ENCODE measurements around the gene PGGHG. TPM values are rescaled to one million over a fixed set of nuclear protein-coding genes. Genes with fewer than 3 reads are reported as not detected.
"Not testable (repeated sequence)": the region's sequence is repeated elsewhere in the genome, so short reads cannot be mapped to it uniquely, and the experiment has no call there.

Gene PGGHG
- total RNA-seq, 5 donors from 2014 or later (not counting 1 experiment from before 2014, with no cell fraction given), result 252 to 818 (median 459) TPM

DNA sequence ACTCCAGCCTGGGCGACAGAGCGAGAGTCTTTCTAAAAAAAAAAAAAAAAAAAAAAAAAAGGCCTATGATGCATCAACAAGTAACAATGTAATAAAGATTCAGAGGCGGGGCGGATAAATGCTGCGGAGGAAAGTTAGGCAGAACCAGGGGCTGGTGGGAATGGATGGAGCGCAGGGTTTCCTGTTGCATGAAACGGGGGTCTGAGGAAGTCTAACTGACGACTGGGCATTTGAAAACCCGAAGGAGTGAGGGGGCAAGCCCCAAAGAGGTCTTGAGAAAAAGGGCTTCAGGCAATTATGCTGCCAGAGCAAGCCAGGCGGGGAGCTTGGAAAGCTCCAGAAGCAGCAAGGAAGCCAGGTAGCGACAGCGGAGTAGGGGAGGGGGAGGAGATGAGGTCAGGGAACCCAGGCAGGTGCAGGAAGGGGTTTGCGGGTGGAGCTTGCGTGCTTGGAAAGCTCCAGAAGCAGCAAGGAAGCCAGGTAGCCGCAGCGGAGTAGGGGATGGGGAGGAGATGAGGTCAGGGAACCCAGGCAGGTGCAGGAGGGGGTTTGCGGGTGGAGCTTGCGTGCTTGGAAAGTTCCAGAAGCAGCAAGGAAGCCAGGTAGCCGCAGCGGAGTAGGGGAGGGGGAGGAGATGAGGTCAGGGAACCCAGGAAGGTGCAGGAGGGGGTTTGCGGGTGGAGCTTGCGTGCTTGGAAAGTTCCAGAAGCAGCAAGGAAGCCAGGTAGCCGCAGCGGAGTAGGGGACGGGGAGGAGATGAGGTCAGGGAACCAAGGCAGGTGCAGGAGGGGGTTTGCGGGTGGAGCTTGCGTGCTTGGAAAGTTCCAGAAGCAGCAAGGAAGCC lies 1.7 kb upstream of the PGGHG start:
- peaks cover 18 to 70% of the 10 kb centered on the region in 2 experiments for H3K4me1 ChIP-seq (ENCODE audit: control insufficient read depth in 1 of 2, extremely low read depth in 1 of 2, insufficient read depth in 2 of 2, low read length in 2 of 2)
- DNase-seq (peak in 34 of 35 experiments; percentile 32 to 91 (median 67)), ATAC-seq (replicated peaks in 1 of 4) (peak; percentile 1 to 19 (median 1))
- peak overlapping the region; percentile 96 to 97 for H3K27ac Mint-ChIP-seq
- H3K4me1 Mint-ChIP-seq, result peaks cover 43 to 66% (median 48%) of the 10 kb centered on the region in 3 donors
- ChIA-PET POLR2A (interaction anchor here (0.7 to 1.1 kb wide), 2 partner anchors 18 to 1094 kb away, joined by 3 to 4 read pairs; no protein-coding TSS in a partner anchor), CTCF (interaction anchor here in 1 of 2 donors (0.7 to 3.9 kb wide), 3 partner anchors 25 to 276 kb away, joined by 3 to 17 read pairs (median 4); no protein-coding TSS in a partner anchor)
- not testable (repeated sequence) for H3K9me3 Mint-ChIP-seq; H3K9me3 ChIP-seq; H3K36me3 ChIP-seq (ENCODE audit: control insufficient read depth in 2 of 2, extremely low read depth in 1 of 2, insufficient read depth in 1 of 2, low read length in 1 of 2); H3K36me3 Mint-ChIP-seq; H3K27me3 Mint-ChIP-seq
- peak overlapping the region; percentile 84 for H3K27ac ChIP-seq (ENCODE audit: low read length)
- peaks cover 0 to 46% of the 10 kb centered on the region in 2 experiments for H3K27me3 ChIP-seq (replicated peaks in 1 of 2; ENCODE audit: control insufficient read depth in 2 of 2, extremely low read depth in 1 of 2, insufficient read depth in 2 of 2, low read length in 1 of 2)
- peak overlapping the region; percentile 77 to 97 for H3K4me3 ChIP-seq (ENCODE audit: control insufficient read depth in 1 of 2, extremely low read depth in 1 of 2, low read length in 1 of 2)
- WGBS (ENCODE audit: insufficient coverage), result 19% methylated on average over 15 of the region's 27 CpGs
- H3K4me3 Mint-ChIP-seq, result peak overlapping the region; percentile 92 to 99 (median 99)

DNA sequence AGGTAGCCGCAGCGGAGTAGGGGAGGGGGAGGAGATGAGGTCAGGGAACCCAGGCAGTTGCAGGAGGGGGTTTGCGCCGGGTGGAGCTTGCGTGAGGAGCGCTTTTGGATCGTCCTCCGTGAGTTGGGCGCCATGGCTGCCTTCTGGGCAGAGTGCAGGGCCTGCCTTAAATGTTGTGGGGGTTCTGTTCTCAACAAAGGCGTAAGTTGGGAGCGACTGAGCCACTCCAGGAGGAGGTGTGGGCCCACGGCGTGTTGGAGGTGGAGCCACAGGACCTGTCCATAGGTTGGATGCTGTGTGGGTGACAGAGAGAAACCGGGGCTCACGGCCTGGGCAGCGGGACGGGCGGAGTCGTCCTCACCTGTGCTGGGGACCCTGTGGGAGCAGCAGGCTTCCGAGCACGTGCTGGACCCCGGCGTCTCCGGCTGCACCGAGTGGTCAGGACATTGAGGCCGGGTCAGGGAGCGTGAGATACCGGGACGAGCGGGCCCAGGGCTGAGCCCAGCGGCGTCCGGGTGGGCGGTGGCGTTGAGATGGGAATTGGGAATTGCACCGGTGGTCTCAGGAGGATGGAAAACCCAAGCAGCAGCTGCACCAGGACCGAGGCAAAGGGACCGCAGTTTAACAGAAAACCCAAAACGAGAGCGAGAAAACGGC lies 977 bp upstream of the PGGHG start:
- Histone ChIP-seq H3K27me3 (replicated peaks in 1 of 2; ENCODE audit: control insufficient read depth in 2 of 2, extremely low read depth in 1 of 2, insufficient read depth in 2 of 2, low read length in 1 of 2) (peaks cover 0 to 39% of the 10 kb centered on the region in 2 experiments), H3K9me3 (no peaks in the 10 kb centered on the region), H3K4me3 (ENCODE audit: control insufficient read depth in 1 of 2, extremely low read depth in 1 of 2, low read length in 1 of 2) (peak overlapping the region; percentile 77 to 97), H3K4me1 (ENCODE audit: control insufficient read depth in 1 of 2, extremely low read depth in 1 of 2, insufficient read depth in 2 of 2, low read length in 2 of 2) (peaks cover 18 to 69% of the 10 kb centered on the region in 2 experiments), H3K36me3 (ENCODE audit: control insufficient read depth in 2 of 2, extremely low read depth in 1 of 2, insufficient read depth in 1 of 2, low read length in 1 of 2) (peaks cover 0 to 3% of the 10 kb centered on the region in 2 donors), H3K27ac (ENCODE audit: low read length) (peak overlapping the region; percentile 84)
- Mint-ChIP-seq H3K27ac (peak overlapping the region; percentile 96 to 99), H3K4me1 (peaks cover 36 to 58% (median 41%) of the 10 kb centered on the region in 3 donors), H3K27me3 (no peaks in the 10 kb centered on the region), H3K9me3 (no peaks in the 10 kb centered on the region), H3K36me3 (peaks cover 2% of the 10 kb centered on the region), H3K4me3 (peak overlapping the region; percentile 92 to 99 (median 99))
- ATAC-seq (replicated peaks in 1 of 4), result peak; percentile 30 to 49 (median 40)
- POLR2A ChIA-PET, result interaction anchor here in 1 of 2 donors (1.1 kb wide), 1 partner anchor 18 kb away, joined by 3 read pairs; no protein-coding TSS in a partner anchor
- CTCF ChIA-PET, result interaction anchor here in 1 of 2 donors (0.8 to 3.9 kb wide), 3 partner anchors 37 to 276 kb away, joined by 3 to 17 read pairs (median 4); partner anchors contain the start of gene PSMD13
- DNase-seq, result peak in 19 of 35 experiments; percentile 37 to 84 (median 53)
- 10% methylated on average over 39 of the region's 41 CpGs for WGBS (ENCODE audit: insufficient coverage)

DNA sequence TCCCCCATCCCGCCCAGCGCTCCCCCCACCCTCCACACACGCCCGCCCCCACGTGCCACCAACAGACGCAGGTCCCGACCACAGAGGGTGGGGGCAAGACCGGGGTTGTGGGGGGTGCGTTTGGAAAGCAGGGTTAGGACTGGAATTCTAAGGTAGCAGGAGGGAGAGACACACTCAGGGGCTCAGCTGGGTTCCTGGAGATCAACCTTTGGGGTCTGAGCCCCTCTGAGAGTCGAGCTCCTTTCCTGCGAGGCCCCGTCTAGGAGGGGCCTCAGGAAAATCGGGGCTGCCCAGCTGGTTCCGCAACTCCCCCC lies 429 bp downstream of the PGGHG start:
- H3K4me1 Mint-ChIP-seq, result peaks cover 27 to 49% (median 33%) of the 10 kb centered on the region in 3 donors
- H3K27ac Mint-ChIP-seq, result peak overlapping the region; percentile 67 to 84
- no peaks in the 10 kb centered on the region for H3K27me3 Mint-ChIP-seq
- peaks cover 8 to 14% of the 10 kb centered on the region in 2 donors for H3K36me3 ChIP-seq (ENCODE audit: control insufficient read depth in 2 of 2, extremely low read depth in 1 of 2, insufficient read depth in 1 of 2, low read length in 1 of 2)
- H3K9me3 ChIP-seq, result no peaks in the 10 kb centered on the region
- peak overlapping the region; percentile 55 for H3K27ac ChIP-seq (ENCODE audit: low read length)
- peak; percentile 8 to 33 (median 11) for ATAC-seq (replicated peaks in 1 of 4)
- peak overlapping the region; percentile 68 to 86 (median 77) for H3K4me3 Mint-ChIP-seq
- POLR2A ChIA-PET, result interaction anchor here in 1 of 2 donors (0.9 kb wide), 1 partner anchor 21 kb away, joined by 3 read pairs; no protein-coding TSS in a partner anchor
- peaks cover 0 to 26% of the 10 kb centered on the region in 2 experiments for H3K27me3 ChIP-seq (replicated peaks in 1 of 2; ENCODE audit: control insufficient read depth in 2 of 2, extremely low read depth in 1 of 2, insufficient read depth in 2 of 2, low read length in 1 of 2)
- 45% methylated on average over 6 of the region's 14 CpGs for WGBS (ENCODE audit: insufficient coverage)
- no peaks in the 10 kb centered on the region for H3K9me3 Mint-ChIP-seq
- peak in 23 of 35 experiments; percentile 32 to 68 (median 54) for DNase-seq
- H3K4me1 ChIP-seq (ENCODE audit: control insufficient read depth in 1 of 2, extremely low read depth in 1 of 2, insufficient read depth in 2 of 2, low read length in 2 of 2), result peaks cover 14 to 62% of the 10 kb centered on the region in 2 experiments
- peaks cover 2% of the 10 kb centered on the region for H3K36me3 Mint-ChIP-seq
- CTCF ChIA-PET, result interaction anchor here in 1 of 2 donors (0.6 to 3.9 kb wide), 3 partner anchors 39 to 118 kb away, joined by 3 to 17 read pairs (median 3); partner anchors contain the start of gene PSMD13
- peak overlapping the region; percentile 35 to 57 for H3K4me3 ChIP-seq (ENCODE audit: control insufficient read depth in 1 of 2, extremely low read depth in 1 of 2, low read length in 1 of 2)

DNA sequence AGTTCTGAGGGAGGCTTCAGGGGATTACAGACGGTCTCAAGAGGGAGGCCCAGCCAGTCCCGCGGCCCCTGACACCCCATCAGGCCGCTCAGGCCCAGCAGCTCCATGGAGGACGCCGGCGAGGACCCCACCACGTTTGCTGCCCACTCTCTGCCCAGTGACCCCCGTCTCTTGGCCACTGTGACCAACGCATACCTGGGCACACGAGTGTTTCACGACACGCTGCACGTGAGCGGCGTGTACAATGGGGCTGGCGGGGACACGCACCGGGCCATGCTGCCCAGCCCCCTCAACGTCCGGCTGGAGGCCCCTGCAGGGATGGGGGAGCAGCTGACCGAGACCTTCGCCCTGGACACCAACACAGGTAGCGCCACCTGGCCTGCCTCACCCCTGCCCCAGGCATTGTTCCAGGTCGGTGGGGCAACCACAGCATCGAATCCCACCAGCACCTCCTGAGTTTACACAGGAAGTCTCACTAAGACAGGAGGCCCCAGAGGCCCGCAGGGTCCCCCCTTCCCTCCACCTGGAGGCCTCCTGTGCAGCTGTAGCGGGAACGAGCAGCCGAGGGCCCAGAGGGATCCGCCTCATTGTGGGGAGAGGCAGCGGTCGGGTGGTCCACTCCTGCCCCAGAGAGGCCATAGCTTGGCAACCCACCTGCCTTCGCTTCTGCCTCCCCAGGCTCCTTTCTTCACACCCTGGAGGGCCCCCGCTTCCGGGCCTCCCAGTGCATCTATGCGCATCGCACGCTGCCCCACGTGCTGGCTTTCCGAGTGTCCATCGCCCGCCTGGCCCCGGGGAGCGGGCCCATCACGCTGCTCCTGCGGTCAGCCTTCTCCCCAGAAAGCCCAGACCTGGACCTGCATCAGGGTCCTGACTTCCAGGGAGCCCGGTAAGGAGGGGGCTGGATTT lies 1.0 kb downstream of the PGGHG start:
- DNase-seq (peak in 7 of 35 experiments; percentile 9 to 52 (median 48)), ATAC-seq (replicated peaks in 1 of 4) (peak in 3 of 4 experiments; percentile 15 to 25 (median 15))
- H3K36me3 ChIP-seq (ENCODE audit: control insufficient read depth in 2 of 2, extremely low read depth in 1 of 2, insufficient read depth in 1 of 2, low read length in 1 of 2), result peaks cover 8 to 14% of the 10 kb centered on the region in 2 donors
- peak overlapping the region; percentile 83 to 84 for H3K27ac Mint-ChIP-seq
- H3K27me3 Mint-ChIP-seq, result no peaks in the 10 kb centered on the region
- H3K27ac ChIP-seq (ENCODE audit: low read length), result peak overlapping the region; percentile 55
- 84% methylated on average over 48 of the region's 48 CpGs for whole genome bisulfite sequencing (ENCODE audit: insufficient coverage)
- H3K4me1 Mint-ChIP-seq, result peaks cover 27 to 48% (median 33%) of the 10 kb centered on the region in 3 donors
- H3K4me3 ChIP-seq (ENCODE audit: control insufficient read depth in 1 of 2, extremely low read depth in 1 of 2, low read length in 1 of 2), result peak overlapping the region; percentile 35 to 57
- peaks cover 0 to 23% of the 10 kb centered on the region in 2 experiments for H3K27me3 ChIP-seq (replicated peaks in 1 of 2; ENCODE audit: control insufficient read depth in 2 of 2, extremely low read depth in 1 of 2, insufficient read depth in 2 of 2, low read length in 1 of 2)
- H3K9me3 Mint-ChIP-seq, result no peaks in the 10 kb centered on the region
- H3K4me3 Mint-ChIP-seq, result peak overlapping the region; percentile 68 to 86 (median 77)
- H3K9me3 ChIP-seq, result no peaks in the 10 kb centered on the region
- peaks cover 14 to 62% of the 10 kb centered on the region in 2 experiments for H3K4me1 ChIP-seq (ENCODE audit: control insufficient read depth in 1 of 2, extremely low read depth in 1 of 2, insufficient read depth in 2 of 2, low read length in 2 of 2)
- ChIA-PET POLR2A (interaction anchor here in 1 of 2 donors (0.5 kb wide), 1 partner anchor 18 kb away, joined by 5 read pairs; the partner anchor contains the start of gene IFITM2), CTCF (interaction anchor here (0.5 to 3.9 kb wide), 3 partner anchors 11 to 117 kb away, joined by 3 to 17 read pairs (median 4); no protein-coding TSS in a partner anchor)
- H3K36me3 Mint-ChIP-seq, result peaks cover 2% of the 10 kb centered on the region

DNA sequence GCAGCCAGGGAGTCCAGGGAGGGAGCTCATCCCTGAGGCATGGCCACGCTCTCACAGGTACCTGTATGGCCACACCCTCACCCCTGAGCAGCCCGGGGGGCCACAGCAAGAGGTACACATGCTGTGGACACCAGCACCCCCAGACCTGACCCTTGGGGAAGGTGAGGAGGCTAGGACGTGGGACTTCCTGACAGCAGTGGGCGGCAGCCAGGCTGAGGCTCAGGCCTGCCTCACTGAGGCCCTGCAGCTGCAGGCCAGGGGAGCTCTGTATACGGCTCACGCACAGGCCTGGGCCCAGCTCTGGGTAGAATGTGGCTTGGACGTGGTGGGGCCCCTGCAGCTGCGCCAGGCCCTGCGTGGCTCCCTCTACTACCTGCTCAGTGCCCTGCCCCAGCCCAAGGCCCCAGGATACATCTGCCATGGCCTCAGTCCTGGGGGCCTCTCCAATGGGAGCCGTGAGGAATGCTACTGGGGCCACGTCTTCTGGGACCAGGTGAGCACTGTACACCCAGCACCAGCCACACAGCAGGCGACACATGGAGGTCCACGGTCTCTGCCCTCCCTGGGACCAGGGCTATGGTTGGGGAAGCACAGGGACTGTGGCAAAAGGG lies 1.8 kb downstream of the PGGHG start:
- Mint-ChIP-seq H3K36me3 (peaks cover 2% of the 10 kb centered on the region), H3K4me3 (peak overlapping the region; percentile 35 to 86 (median 46)), H3K27me3 (no peaks in the 10 kb centered on the region), H3K9me3 (no peaks in the 10 kb centered on the region), H3K27ac (peak overlapping the region; percentile 79 to 83), H3K4me1 (peaks cover 27 to 42% (median 32%) of the 10 kb centered on the region in 3 donors)
- DNase-seq (peak in 4 of 35 experiments; percentile 2 to 22 (median 3)), ATAC-seq (replicated peaks in 1 of 4) (no peak)
- H3K36me3 ChIP-seq (ENCODE audit: control insufficient read depth in 2 of 2, extremely low read depth in 1 of 2, insufficient read depth in 1 of 2, low read length in 1 of 2), result peaks cover 8 to 14% of the 10 kb centered on the region in 2 donors
- peaks cover 14 to 58% of the 10 kb centered on the region in 2 experiments for H3K4me1 ChIP-seq (ENCODE audit: control insufficient read depth in 1 of 2, extremely low read depth in 1 of 2, insufficient read depth in 2 of 2, low read length in 2 of 2)
- H3K9me3 ChIP-seq, result no peaks in the 10 kb centered on the region
- CTCF ChIA-PET, result interaction anchor here (0.5 to 3.9 kb wide), 2 partner anchors 10 to 40 kb away, joined by 4 to 17 read pairs; no protein-coding TSS in a partner anchor
- H3K27me3 ChIP-seq (replicated peaks in 1 of 2; ENCODE audit: control insufficient read depth in 2 of 2, extremely low read depth in 1 of 2, insufficient read depth in 2 of 2, low read length in 1 of 2), result peaks cover 0 to 15% of the 10 kb centered on the region in 2 experiments
- H3K27ac ChIP-seq (ENCODE audit: low read length), result no peak overlapping the region
- POLR2A ChIA-PET, result no interaction called here
- no peak overlapping the region for H3K4me3 ChIP-seq (ENCODE audit: control insufficient read depth in 1 of 2, extremely low read depth in 1 of 2, low read length in 1 of 2)
- 77% methylated on average over 8 of the region's 13 CpGs for WGBS (ENCODE audit: insufficient coverage)

All from T-cell (primary cell).